ENCODE data around the gene GINS3.

- TF ChIP-seq, protein P1, sequence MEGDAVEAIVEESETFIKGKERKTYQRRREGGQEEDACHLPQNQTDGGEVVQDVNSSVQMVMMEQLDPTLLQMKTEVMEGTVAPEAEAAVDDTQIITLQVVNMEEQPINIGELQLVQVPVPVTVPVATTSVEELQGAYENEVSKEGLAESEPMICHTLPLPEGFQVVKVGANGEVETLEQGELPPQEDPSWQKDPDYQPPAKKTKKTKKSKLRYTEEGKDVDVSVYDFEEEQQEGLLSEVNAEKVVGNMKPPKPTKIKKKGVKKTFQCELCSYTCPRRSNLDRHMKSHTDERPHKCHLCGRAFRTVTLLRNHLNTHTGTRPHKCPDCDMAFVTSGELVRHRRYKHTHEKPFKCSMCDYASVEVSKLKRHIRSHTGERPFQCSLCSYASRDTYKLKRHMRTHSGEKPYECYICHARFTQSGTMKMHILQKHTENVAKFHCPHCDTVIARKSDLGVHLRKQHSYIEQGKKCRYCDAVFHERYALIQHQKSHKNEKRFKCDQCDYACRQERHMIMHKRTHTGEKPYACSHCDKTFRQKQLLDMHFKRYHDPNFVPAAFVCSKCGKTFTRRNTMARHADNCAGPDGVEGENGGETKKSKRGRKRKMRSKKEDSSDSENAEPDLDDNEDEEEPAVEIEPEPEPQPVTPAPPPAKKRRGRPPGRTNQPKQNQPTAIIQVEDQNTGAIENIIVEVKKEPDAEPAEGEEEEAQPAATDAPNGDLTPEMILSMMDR (IDR thresholded peaks at IDR 0.05): no peak
- TF ChIP-seq POLR2A (IDR thresholded peaks at IDR 0.05): no peak
These were observed 58.3 kb downstream of the GINS3 start for GRCh38 chr16:58450590-58450989.

All from adrenal gland (tissue), 5 donors.